Measurements from ENCODE around the gene FGF14.

The FGF14 gene

DNA sequence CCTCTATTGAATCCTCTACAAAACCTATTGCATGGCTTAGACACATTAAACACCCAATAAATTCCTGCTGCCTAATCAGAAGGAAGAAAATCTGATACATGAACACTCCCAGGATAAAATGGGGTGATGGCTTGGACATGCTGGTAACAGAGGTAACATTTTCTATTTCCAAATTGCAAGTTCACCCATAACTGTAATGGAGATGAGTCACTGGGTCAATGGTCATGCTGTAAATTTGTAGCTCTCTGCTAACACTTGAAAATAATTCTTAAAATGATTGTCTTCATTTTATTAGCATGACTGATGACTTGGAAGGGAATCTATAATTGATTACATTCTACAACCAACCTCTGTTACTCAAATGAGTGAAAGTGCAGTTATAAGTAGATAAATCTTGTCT, 434.1 kb downstream of the FGF14 start:
- DNase-seq (ENCODE audit: low spot score): no peak
- TF ChIP-seq, protein P1, sequence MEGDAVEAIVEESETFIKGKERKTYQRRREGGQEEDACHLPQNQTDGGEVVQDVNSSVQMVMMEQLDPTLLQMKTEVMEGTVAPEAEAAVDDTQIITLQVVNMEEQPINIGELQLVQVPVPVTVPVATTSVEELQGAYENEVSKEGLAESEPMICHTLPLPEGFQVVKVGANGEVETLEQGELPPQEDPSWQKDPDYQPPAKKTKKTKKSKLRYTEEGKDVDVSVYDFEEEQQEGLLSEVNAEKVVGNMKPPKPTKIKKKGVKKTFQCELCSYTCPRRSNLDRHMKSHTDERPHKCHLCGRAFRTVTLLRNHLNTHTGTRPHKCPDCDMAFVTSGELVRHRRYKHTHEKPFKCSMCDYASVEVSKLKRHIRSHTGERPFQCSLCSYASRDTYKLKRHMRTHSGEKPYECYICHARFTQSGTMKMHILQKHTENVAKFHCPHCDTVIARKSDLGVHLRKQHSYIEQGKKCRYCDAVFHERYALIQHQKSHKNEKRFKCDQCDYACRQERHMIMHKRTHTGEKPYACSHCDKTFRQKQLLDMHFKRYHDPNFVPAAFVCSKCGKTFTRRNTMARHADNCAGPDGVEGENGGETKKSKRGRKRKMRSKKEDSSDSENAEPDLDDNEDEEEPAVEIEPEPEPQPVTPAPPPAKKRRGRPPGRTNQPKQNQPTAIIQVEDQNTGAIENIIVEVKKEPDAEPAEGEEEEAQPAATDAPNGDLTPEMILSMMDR (IDR thresholded peaks at IDR 0.05; ENCODE audit: extremely low read depth, missing control alignments): no peak

DNA sequence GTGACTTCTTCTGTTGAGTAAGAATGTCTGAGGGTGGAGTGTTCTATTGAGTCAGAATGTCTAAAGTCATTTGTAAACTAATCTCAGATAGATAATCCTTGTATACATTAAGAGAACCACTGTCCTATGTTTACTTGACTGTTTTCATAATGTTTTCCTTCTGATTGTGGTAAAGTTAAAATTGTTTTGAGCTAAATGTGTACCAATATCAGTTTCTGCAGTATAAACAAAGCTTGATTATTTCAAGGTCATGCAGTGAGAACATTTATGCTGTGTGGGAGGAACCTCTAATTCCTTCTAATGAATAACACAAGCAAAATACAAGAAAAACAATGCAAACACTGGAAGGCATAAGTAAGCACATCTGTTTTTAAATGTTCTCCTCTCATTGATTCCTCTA, 434.6 kb downstream of the FGF14 start:
- TF ChIP-seq, protein P1 (IDR thresholded peaks at IDR 0.05; ENCODE audit: extremely low read depth, missing control alignments): no peak
- no peak for DNase-seq (ENCODE audit: low spot score)

DNA sequence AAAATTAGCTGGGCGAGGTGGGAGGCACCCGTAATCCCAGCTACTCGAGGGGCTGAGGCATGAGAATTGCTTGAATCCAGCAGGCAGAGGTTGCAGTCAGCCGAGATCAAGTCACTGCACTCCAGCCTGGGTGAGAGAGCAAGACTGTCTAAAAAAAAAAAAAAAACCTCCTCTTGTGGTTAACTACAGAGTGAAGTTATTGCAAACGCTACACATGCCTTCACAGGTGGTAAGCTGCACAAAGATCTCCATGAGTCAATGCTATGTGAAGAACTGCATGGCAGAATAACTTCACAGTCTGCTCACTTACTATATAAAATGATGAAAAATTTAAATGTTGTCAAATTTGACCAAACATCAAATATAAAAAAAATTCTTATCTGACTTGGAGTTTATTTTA, 436.8 kb downstream of the FGF14 start:
- DNase-seq (ENCODE audit: low spot score): no peak
- TF ChIP-seq, protein P1 (IDR thresholded peaks at IDR 0.05; ENCODE audit: extremely low read depth, missing control alignments): no peak

DNA sequence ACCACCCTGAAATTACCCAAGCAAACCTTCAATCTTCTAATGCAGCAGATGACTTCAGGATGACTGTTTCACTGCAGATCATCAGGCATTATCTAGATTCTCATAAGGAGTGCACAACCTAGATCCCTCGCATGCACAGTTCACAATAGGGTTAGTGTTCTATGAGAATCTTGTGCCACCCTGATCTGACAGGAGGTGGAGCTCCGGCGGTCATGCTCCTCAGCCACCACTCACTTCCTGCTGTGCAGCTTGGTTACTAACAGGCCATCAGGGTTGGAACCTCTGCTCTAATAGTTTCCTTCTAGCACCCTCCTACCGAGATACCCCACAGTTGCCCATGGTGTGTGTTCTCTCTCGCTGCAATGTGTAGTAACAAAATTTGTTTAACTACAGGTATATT, 442.8 kb downstream of the FGF14 start:
- TF ChIP-seq, protein P1 (IDR thresholded peaks at IDR 0.05; ENCODE audit: extremely low read depth, missing control alignments): no peak
- no peak for DNase-seq (ENCODE audit: low spot score)

DNA sequence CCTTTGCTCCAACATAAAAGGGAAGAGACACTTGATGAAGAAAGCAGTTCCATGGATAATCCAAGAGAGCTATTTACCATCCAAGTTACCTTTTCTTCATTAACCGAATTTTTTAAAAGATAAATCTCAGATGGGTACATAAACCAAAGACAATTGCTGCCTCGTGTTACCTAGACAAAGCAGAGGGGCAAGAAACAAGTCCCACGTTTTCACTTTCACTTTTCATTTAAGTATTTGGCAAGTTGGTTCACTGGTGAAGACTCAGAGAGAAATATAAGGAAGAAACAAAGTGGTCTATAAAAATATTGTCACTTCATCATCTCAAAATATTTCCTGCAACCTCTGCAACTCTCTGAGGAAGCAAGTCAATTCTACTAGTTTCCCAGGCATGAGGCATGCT, 446.1 kb downstream of the FGF14 start:
- DNase-seq (ENCODE audit: low spot score): no peak
- TF ChIP-seq, protein P1 (IDR thresholded peaks at IDR 0.05; ENCODE audit: extremely low read depth, missing control alignments): no peak

DNA sequence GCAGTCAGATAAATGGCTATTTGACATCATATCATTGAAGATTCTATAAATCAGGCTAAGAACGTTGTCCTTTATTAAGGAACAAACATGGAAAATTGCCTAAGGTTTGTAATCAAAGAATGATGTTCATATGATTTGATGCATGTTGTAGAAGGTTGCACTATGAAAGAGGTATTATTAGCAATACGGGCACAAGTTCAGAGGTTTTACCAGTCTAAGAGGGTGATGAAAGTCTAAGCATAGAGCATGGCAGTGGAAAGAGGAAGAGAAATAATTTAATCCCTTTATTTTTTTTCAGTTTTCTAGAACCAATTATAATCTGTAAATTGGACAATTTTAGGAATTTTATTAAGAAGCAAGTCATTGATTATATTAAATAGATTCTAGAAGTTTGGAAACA, 450.7 kb downstream of the FGF14 start:
- TF ChIP-seq, protein P1 (IDR thresholded peaks at IDR 0.05; ENCODE audit: extremely low read depth, missing control alignments): no peak
- DNase-seq (ENCODE audit: low spot score): no peak

DNA sequence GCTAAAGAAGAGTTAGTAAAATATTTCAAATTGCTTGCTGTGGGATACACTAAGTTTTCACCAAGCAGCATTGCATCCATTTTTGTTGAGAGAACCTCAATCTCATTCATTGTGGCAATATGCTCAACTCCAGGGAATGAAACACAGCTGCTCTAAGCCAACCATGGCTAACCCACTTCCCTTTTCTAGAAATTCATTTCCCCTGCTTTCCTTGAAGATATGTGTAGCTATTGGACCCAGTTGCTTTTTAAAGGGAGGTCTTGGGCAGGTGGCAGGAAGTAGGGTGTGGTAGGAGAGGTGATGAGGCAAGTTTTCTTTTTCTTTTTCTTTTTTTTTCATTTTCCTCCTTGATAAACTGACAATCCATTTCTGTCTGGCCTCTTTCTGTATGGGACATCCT, 452.2 kb downstream of the FGF14 start:
- TF ChIP-seq, protein P1 (IDR thresholded peaks at IDR 0.05; ENCODE audit: extremely low read depth, missing control alignments): no peak
- DNase-seq (ENCODE audit: low spot score): no peak

All from GM20000 (cell line).